GOT3 (cell line): ENCODE measurements around the gene PPP6R2.
"Not testable (repeated sequence)": the region's sequence is repeated elsewhere in the genome, so short reads cannot be mapped to it uniquely, and the experiment has no call there.

Experiments
- DNase-seq: peaks from one replicate; lab custom pipeline; 2025; ENCODE audit warnings: mixed read lengths; lab: John Stamatoyannopoulos, UW

Gene PPP6R2

GRCh38 chr22:50432877-50433510 is 89.9 kb downstream of the PPP6R2 start:
- not testable (repeated sequence) for DNase-seq

DNA sequence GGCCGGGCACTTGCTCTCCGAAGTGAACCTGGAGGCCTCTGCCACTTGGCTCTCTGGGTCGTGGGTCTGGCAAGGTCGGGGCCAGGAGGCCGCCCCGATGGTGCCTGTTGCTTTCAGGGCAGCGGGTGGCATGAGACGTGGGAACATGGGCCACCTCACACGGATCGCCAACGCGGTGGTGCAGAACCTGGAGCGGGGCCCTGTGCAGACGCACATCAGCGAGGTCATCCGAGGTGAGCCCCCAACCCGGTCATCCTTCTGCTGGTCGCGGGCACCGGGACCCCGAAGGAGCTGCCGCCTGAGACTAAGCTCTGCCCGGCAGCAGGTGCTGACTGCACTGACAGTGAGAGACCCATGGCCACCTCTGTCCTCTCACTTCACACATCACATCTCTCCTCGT is 91.7 kb downstream of the PPP6R2 start:
- DNase-seq, result no peak

GRCh38 chr22:50435291-50436014 is 92.3 kb downstream of the PPP6R2 start:
- no peak for DNase-seq

DNA sequence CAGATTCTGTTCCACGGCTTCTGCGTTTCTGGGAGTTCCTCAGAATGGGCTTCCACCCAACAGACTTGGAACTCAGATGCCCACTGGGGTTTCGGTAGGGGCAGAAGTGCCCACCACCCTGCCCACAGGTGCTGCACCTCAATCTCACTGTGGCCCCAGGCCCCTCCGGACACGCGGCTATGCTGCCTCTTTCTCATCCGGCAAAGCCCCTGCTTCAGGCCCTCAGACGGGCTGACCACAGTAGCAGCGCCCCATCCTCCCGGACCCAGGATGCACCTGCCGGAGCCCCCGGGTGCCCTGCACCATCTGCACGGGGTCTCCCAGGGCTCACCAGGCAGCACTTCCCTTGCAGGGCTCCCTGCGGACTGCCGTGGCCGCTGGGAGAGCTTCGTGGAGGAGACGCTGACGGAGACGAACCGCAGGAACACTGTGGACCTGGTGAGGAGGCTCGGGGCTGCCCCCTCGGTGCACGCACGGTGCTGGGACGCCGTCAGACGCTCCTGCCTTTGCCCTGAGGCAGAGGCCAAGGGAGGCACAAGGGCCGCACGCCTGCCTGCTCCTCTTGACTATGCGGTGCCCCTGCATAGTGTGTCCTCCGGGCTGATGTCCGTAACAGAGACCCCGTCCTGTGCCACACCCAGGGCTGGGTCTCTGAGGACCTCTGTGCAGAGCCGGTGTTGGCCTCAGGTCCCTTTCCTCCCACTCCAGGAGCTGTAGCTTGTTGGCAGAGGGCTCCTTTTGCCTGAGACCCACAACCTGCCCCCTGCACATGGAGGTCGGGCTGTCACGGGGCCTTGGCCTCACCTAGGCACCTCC is 93.1 kb downstream of the PPP6R2 start:
- DNase-seq, result no peak

DNA sequence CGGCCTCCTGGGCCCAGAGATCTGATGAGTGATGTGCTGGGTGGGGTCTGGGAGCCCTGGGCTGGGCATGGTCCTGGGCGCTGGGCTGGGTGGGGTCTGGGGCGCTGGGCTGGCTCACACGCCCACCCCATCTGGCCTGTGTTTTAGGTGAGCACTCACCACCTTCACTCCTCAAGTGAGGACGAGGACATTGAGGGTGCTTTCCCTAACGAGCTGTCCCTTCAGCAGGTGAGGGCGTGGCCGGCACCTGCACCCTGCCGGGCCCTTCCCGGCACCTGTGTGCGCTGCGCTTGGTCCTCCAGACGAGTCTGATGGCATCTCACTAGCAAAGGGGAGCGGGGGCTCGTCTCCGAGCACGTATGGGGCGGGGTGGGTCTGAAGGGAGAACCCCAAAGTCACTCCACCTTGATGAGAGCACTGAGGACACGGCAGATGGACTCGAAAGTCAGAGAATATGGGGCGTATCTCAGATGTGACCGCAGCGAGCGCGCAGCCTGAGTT is 93.8 kb downstream of the PPP6R2 start:
- DNase-seq, result no peak

GRCh38 chr22:50437511-50438304 is 94.6 kb downstream of the PPP6R2 start:
- no peak for DNase-seq

- DNase-seq, result no peak
Observed at GRCh38 chr22:50438305-50439275, 95.5 kb downstream of the PPP6R2 start.

DNA sequence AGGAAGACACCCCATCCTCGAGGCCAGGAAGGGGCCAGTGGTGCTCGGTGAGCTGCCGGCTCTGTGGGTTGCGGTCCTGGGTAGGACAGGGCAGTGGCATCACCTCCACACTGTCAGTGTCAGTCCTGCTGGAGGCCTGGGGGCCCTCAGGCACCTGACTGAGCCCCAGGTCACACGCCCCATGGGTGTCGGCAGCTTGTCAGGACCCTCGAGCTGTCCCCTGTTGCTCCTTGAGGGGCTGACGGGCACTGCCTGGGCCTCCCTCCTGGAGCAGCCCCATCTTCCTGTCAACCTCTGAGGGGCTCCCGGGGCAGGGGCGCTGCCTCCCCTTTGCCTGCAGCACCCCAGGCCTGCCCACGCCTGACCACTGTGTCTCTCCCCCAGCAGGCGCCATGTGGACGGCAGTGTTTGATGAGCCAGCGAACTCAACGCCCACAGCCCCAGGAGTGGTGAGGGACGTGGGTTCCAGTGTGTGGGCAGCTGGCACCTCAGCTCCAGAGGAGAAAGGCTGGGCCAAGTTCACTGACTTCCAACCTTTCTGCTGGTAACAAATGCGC is 96.3 kb downstream of the PPP6R2 start:
- DNase-seq, result no peak

GRCh38 chr22:50439871-50440331 is 96.8 kb downstream of the PPP6R2 start:
- DNase-seq, result no peak

DNA sequence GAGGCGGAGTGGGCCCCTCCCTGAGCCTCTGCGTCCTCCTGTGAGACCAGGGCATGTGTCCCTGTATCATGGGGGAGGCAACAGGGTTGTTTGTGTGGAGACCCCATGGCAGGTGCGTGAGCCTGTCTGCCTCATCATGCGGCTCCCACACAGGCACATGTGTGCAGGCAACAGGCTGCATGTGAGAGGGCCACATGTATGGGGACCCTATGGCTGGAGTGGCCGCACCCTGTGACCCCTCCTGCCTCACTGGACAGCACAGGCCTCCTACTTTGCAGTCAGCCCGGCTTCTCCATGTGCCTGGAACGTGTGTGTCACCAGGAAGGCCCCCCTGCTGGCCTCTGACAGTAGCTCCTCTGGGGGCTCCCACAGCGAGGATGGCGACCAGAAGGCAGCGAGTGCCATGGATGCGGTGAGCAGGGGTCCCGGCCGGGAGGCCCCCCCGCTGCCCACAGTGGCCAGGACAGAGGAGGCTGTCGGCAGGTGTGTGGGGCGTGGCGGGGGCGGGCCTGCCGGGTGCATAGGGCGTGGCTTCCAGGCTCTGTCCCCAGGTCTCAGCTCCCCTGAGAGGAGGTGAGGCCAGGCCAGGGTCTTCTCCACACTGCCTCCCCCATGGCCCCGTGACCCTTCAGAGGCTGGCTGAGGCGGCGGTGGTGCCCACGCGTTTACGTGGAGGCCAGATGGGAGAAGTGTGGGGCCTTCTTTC is 97.6 kb downstream of the PPP6R2 start:
- no peak for DNase-seq

DNA sequence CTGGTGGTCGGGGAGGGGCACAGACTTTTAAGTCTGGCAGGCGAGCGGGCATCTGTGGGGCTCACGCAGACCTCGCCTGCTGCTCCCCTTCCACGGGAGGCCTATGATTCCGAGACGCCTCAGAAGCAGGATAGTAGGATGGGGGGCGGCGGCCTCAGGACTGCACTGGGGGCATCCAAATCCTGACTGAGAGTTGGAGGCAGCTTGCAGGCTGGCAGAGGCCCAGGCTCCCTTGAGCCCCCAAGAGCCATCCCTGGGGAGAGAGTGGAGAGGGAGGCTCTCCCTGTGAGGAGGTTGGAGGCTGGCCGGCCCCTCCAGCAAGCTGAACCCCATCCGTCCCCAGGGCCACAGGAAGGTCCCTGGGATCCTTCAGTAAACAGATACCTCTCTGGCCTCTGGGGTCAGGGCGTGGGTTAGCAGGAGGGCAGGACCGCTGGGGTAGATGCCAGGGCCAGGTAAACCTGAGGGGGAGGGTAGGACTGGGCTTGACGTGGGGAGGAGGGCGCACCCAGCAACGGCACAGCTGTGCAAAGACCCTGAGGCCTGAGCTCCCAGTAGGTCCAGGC is 98.4 kb downstream of the PPP6R2 start:
- no peak for DNase-seq

DNA sequence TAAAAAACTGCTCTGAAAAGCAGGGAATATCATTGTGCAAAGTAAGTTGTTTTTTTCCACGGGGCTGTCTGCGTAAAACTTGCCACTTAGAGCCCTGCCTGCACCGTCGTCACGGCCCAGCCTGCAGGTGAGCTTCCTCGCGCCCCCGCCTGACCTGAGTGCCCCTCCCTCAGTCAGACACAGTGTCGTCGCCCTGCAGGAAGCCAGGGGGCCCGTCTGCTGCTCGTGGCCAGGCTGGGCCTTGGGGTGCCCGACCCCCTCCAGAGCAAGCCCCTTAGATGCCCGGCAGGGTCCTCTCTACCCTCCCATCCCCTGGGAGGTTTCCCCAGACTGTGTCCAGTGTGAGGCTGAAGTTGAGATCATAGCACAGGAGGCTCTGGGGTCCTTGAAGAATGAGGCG is 100.1 kb downstream of the PPP6R2 start:
- no peak for DNase-seq

GRCh38 chr22:50443801-50444625 is 100.9 kb downstream of the PPP6R2 start:
- DNase-seq, result no peak

GRCh38 chr22:50444663-50445062 is 101.5 kb downstream of the PPP6R2 start:
- DNase-seq, result no peak

DNA sequence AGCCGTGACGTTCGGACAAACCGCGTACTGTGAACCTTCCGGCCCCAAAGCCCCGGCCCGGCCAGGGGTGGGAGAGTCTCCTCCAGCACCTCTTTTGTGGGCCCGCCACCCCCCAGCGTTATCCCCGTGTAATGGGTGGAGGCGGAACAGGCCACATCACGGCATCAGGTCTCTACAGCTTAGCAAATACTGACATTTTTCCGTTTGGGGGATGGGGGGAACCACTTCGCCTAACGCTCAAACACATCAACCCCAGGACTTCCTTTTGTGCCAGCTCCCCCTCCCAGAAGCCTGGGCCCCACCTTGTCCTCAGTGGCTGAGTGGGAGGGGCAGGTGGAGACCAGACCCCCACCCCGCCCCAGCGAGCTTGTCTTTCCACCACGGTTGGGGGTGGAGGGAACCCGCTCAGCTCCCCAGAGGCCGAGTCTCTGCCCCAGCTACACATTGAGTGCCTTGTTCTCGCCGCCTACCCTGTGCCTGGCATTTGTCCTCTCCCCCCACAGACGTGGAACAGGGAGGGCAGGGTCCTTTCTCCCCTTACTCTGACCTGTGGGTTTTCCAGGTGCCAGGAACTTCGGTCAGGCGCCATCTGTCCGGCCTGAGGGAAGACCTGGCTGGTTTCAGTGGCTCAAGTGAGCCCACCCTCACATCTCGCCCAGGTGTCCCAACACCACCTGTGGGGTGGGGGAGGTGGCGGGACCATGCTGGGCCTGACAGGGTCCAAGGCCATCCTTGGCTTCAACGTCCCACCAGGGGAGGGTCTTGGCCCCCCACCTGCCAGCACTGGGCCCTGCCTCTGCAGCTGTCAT is 102.1 kb downstream of the PPP6R2 start:
- no peak for DNase-seq

GRCh38 chr22:50445880-50446707 is 103.0 kb downstream of the PPP6R2 start:
- DNase-seq, result no peak
